HG02981 (cell line): ENCODE measurements around the gene MAPK8IP2.
"Not testable (repeated sequence)": the region's sequence is repeated elsewhere in the genome, so short reads cannot be mapped to it uniquely, and the experiment has no call there.

ENCODE experiments used
- ATAC-seq: cut with Tn5 transposase; IDR thresholded peaks from one replicate; pipeline ENCODE4 v1.9.1; 2021; ENCODE audit warnings: mild to moderate bottlenecking, moderate library complexity; ENCODE audit not compliant: unreplicated experiment

The MAPK8IP2 gene

GRCh38 chr22:50612528-50613221, 12.1 kb downstream of the MAPK8IP2 start:
- ATAC-seq, result no peak

- ATAC-seq, result no peak
Observed at GRCh38 chr22:50613291-50613981, 12.8 kb downstream of the MAPK8IP2 start.

- ATAC-seq, result not testable (repeated sequence)
Observed at GRCh38 chr22:50614296-50614695, 13.7 kb downstream of the MAPK8IP2 start.

GRCh38 chr22:50620593-50621355, 20.2 kb downstream of the MAPK8IP2 start:
- peak; percentile 33 for ATAC-seq

GRCh38 chr22:50621356-50621880, 20.8 kb downstream of the MAPK8IP2 start:
- peak; percentile 48 for ATAC-seq

GRCh38 chr22:50621948-50622722, 21.5 kb downstream of the MAPK8IP2 start:
- ATAC-seq, result no peak

- ATAC-seq, result no peak
Observed at GRCh38 chr22:50622723-50623327, 22.2 kb downstream of the MAPK8IP2 start.

DNA sequence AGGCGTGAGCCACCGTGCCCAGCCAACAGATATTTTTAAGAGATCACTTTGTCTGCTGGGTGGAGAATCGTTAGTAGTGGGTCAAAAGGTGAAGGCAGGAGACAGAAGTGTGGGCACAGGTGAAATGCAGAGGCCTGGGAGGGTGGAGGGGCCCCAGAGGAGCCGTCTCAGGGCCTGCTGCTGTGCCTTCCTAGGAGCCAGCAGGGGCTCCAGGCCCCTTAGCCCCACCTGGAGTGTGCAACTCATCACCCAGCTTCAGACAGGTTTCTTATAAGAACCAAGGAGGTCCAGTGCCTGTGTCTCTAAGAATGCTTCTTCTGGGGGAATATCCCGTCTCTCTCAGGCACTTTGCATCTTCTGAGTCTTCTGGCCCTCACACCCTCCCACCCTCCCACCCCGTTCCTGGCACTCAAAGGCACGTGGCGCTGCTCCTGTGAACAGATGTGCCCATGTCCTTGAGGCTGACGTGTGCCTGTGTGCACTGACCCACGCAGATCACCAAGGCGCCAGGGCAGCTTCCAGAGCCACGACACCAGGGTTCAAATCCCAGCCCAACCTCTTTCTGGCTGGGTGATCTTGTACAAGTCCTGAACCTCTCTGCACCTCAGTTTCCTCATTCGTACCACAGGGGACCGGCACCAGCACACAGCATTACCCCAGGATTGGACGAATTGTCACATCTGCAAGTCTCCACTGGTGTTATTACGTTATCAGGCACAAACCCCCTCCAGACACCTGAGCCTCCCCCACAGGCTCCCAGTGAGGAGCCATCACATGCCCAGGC, 23.9 kb downstream of the MAPK8IP2 start:
- ATAC-seq, result no peak

DNA sequence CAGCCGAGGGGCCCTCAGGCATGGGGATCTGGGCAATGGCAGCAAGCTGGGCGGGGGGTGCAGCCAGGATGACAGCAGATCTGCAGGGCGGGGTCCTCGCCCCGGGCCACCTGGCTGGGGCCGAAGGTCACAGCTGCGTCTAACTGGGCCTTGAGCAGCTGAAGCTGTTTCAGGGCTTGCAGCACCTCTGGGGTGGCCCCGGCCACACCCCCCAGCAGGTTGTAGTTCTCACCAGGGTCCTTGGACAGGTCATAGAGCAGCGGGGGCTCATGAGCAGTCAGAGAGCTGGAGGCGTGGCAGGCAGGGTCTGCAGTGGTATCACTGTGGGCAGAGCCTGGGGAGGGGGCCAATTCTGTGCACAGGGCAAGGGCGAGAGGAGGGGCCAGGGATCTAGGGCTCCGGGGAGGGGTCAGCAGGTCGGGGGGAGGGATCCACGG, 24.6 kb downstream of the MAPK8IP2 start:
- no peak for ATAC-seq

- ATAC-seq, result no peak
Observed at GRCh38 chr22:50625568-50626313, 25.1 kb downstream of the MAPK8IP2 start.

- no peak for ATAC-seq
Observed at GRCh38 chr22:50626314-50626849, 25.8 kb downstream of the MAPK8IP2 start.

- ATAC-seq, result no peak
Observed at GRCh38 chr22:50626850-50627641, 26.5 kb downstream of the MAPK8IP2 start.

- ATAC-seq, result peak; percentile 63
Observed at GRCh38 chr22:50627642-50628542, 27.3 kb downstream of the MAPK8IP2 start, which contains the start of gene ARSA. Gene ARSA, minus strand, starts transcription at chr22:50628152. Its CDS starts 373 bp downstream, at chr22:50627779.

GRCh38 chr22:50628543-50629134, 28.0 kb downstream of the MAPK8IP2 start:
- ATAC-seq, result no peak

DNA sequence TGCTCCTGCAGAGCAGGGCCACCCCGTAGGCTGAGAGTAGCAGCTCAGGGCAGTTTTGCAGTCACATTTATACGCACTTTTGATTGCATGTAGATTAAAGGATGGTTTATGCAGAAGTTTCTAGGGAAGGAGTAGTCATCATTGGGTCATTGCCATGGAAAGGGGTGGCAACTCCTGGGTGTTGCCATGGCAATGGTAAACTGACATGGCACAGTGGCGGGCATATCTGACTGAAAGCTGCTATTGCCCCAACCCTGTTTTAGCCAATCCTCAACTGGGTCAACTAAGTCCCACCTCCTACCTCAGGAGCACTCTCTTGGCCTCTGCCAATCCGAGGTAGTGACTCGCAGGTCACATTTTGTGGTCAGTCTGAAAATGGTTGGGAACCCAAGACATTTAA, 29.8 kb downstream of the MAPK8IP2 start:
- ATAC-seq, result no peak

DNA sequence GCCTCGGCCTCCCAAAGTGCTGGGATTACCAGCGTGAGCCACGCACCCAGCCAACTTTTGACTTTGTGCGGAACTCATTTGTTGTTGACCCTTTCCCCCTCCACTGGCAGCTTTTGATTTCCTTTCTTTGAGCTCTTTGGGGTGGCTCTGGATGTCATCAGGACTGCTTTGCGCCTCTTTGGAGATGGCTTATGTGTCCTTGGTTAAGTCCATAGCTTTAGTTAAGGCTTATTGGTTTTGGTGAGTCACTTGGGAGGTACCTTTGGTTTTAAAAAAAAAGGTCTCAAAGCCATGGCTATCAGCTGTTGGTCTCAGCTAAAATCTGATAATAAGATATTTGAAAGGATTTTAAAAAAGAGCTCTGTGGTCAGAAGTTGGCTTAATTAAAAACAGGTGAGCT, 32.5 kb downstream of the MAPK8IP2 start:
- no peak for ATAC-seq
